Cardiac muscle cell (in vitro differentiated cells and primary cell): ENCODE data around the gene HRNR. TPM values are rescaled to one million over a fixed set of nuclear protein-coding genes. Genes with fewer than 3 reads are reported as not detected.
"Not testable (repeated sequence)": the region's sequence is repeated elsewhere in the genome, so short reads cannot be mapped to it uniquely, and the experiment has no call there.

Experiments used
- DNase-seq, 2 donors: peaks; one replicate each; pipeline versions ENCODE4 v3.0.0 to v3.0.0-alpha.2; 2010 to 2017; ENCODE audit warnings: low read depth in 1 of 2, low spot score in 1 of 2
- H3K27ac ChIP-seq: fragments of 200-600 bp; sonication (generic); 2 replicates; pipeline ENCODE4 v1.5.1; 2016
- H3K27me3 ChIP-seq: fragments of 200-600 bp; sonication (generic); 2 replicates; pipeline ENCODE4 v1.6.0; 2016; ENCODE audit warnings: control low read depth
- H3K36me3 ChIP-seq: fragments of 200-600 bp; sonication (generic); 2 replicates; pipeline ENCODE4 v1.5.1; 2016; ENCODE audit warnings: control low read depth
- H3K4me1 ChIP-seq: fragments of 200-600 bp; sonication (generic); 2 replicates; pipeline ENCODE4 v1.8.1; 2017; ENCODE audit warnings: low read depth, mild to moderate bottlenecking, mixed run types
- H3K4me3 ChIP-seq: fragments of 200-600 bp; sonication (generic); 2 replicates; pipeline ENCODE4 v1.5.1; 2016; ENCODE audit warnings: mild to moderate bottlenecking
- H3K9me3 ChIP-seq: fragments of 200-600 bp; sonication (generic); 2 replicates; pipeline ENCODE4 v1.5.1; 2017; ENCODE audit warnings: low read depth, mild to moderate bottlenecking, control low read depth
- polyA plus RNA-seq: library from polyadenylated mRNA; unstranded; fragments of >200 nt; fragmentation: Nextera tagmentation; extraction: Ambion mirVana; gene quantifications from 2 replicates; pipeline ENCODE4 v1.2.1, GENCODE V29; 2016
- total RNA-seq: library from RNA; depleted of rRNA; stranded (reverse); fragments of >200 nt; gene quantifications from 2 replicates; pipeline ENCODE4 v1.2.3, GENCODE V29; 2016
- TF ChIP-seq, protein P1 (sequence below): IDR thresholded peaks from 2 replicates; pipeline ENCODE4 v1.5.1; 2012; ENCODE audit warnings: low read depth, mild to moderate bottlenecking, low read length

Gene HRNR
- total and polyA plus RNA-seq, 2 experiments from 2014 or later = not detected

DNA sequence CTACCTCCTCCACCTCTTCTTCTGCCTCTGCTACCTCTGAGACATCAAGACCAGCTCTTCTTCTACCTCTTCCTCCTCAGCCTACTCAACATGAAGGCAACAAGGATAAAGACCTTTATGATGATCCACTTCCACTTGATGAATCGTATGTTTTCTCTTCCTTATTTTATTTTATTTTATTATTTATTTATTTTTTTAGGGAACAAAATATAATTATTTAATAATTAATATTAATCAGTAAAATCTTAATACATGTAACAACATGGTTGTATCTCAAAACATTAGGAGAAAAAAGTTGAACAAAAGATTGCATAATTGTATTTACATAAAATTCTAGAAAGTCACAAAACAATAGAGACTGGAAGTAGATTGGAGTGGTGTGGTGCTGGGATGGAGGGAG is 13.1 kb upstream of the HRNR start:
- no peak overlapping the region for H3K27ac ChIP-seq
- H3K27me3 ChIP-seq = no peaks in the 10 kb centered on the region
- H3K4me1 ChIP-seq = no peaks in the 10 kb centered on the region
- no peaks in the 10 kb centered on the region for H3K36me3 ChIP-seq
- TF ChIP-seq, protein P1, sequence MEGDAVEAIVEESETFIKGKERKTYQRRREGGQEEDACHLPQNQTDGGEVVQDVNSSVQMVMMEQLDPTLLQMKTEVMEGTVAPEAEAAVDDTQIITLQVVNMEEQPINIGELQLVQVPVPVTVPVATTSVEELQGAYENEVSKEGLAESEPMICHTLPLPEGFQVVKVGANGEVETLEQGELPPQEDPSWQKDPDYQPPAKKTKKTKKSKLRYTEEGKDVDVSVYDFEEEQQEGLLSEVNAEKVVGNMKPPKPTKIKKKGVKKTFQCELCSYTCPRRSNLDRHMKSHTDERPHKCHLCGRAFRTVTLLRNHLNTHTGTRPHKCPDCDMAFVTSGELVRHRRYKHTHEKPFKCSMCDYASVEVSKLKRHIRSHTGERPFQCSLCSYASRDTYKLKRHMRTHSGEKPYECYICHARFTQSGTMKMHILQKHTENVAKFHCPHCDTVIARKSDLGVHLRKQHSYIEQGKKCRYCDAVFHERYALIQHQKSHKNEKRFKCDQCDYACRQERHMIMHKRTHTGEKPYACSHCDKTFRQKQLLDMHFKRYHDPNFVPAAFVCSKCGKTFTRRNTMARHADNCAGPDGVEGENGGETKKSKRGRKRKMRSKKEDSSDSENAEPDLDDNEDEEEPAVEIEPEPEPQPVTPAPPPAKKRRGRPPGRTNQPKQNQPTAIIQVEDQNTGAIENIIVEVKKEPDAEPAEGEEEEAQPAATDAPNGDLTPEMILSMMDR = no peak
- H3K9me3 ChIP-seq = no peaks in the 10 kb centered on the region
- no peak for DNase-seq
- no peak overlapping the region for H3K4me3 ChIP-seq

DNA sequence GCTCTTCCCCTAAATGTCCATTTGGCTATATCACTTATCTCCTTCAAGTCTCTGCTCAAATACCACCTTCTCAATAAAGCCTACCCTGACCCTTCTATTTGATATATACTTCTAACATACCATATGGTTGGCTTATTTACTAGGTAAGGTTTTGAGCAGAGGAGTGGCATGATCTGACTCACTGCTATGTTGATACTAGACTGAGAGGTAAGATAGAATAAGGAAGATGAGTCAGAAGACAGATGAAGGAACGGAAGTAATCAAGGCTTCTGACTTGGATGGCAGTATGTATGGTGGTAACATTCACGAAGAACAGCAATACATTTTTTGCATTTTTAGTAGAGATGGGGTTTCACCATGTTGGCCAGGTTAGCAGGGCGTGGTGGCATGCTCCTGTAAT is 4.8 kb upstream of the HRNR start:
- H3K4me1 ChIP-seq = no peaks in the 10 kb centered on the region
- H3K36me3 ChIP-seq = no peaks in the 10 kb centered on the region
- no peak for DNase-seq
- no peaks in the 10 kb centered on the region for H3K27me3 ChIP-seq
- H3K27ac ChIP-seq = no peak overlapping the region
- H3K4me3 ChIP-seq = no peak overlapping the region
- TF ChIP-seq, protein P1 = no peak
- H3K9me3 ChIP-seq = no peaks in the 10 kb centered on the region

DNA sequence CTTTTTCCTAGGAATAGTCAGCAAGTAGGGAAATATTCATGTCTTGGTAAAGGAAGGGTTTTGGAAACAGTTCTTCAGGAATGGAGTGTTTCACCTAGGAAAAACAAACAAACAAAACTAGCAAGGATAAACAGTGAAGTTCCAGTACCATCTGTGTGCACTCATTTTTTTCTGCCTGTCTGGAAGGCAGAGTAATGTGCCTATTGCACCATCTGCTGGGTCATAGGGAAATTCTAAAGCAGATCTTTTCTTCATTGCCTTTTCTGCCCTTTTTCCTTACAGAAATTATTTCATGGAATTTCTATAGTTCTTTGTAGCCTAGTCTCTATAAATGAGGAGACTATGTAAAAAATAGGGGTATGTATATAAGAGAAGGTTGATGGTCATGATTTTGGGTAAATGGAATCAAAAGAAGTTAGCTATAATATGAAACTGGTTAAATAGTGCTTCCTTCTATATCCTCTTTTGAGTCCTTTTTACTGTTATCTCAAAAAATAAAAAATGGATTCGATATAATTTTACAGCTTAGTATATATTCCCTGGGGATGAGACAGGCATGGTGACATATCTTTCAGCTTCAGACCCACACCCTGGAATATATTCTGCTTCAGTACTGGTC is 3.4 kb upstream of the HRNR start:
- DNase-seq = peak in 1 of 2 donors; percentile 24

DNA sequence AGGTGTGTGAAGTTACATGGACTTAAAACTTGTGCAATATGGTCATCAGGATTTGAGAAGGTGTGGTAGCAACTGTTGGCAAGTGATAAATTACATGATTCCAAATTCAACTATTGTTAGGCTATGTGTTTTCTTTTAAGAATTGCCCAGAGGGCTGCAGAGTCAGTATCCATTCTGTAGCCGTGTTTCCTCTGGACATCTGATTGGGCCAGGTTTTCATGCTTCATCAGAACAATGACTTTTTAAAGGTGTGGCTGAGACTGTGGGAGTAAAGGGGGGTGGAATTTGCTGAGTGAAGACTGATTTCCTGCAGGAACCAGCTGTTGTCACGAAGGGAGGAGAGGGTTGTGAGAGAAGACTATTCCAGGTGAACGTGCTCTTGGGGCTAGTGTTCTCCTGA is 1.7 kb upstream of the HRNR start:
- Histone ChIP-seq H3K9me3 (no peaks in the 10 kb centered on the region), H3K36me3 (no peaks in the 10 kb centered on the region), H3K27ac (no peak overlapping the region), H3K4me3 (no peak overlapping the region), H3K27me3 (no peaks in the 10 kb centered on the region), H3K4me1 (no peaks in the 10 kb centered on the region)
- TF ChIP-seq, protein P1 = no peak
- no peak for DNase-seq

More for the DNA sequence above, 3.4 kb upstream of the HRNR start:
- H3K4me3 ChIP-seq = no peak overlapping the region
- H3K4me1 ChIP-seq = no peaks in the 10 kb centered on the region
- TF ChIP-seq, protein P1 = no peak
- H3K9me3 ChIP-seq = no peaks in the 10 kb centered on the region
- no peaks in the 10 kb centered on the region for H3K27me3 ChIP-seq
- no peak overlapping the region for H3K27ac ChIP-seq
- H3K36me3 ChIP-seq = no peaks in the 10 kb centered on the region

DNA sequence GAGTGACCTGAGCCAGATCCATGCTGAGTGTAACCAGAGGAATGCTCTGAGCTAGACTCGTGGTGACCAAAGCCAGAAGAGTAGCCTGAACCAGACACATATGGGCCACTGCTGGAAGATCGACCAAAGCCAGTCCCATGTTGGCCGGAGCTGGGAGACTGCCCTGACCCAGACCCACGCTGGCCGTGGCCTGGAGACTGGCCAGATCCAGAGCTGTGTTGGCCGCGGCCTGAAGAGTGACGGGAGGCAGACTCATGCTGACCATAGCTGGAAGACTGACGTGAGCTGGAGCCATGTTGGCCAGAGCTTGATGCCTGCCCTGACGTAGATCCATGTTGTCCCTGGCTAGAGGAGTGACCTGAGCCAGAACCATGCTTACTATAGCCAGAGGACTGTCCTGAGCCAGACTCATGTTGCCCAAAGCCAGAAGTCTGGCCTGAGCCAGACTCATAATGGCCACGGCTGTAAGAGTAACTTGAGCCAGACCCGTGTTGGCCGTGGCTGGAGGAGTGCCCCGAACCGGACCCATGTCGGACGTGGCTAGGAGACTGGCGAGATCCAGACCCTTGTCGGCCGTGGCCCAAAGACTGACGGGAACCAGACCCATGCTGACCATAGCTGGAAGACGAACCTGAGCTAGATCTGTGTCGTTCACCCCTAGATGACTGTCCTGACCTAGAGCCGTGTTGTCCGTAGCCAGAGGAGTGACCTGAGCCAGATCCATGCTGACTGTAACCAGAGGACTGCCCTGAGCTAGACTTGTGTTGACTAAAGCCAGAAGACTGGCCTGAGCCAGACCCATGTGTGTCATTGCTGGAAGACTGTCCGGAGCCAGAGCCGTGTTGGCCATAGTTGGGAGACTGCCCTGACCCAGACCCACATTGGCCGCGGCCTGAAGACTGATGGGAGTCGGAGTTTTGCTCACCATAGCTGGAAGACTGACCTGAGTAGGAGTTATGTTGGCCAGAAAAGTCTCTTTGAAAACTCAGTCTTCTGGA is 3.5 kb downstream of the HRNR start:
- TF ChIP-seq, protein P1 = no peak
- Histone ChIP-seq H3K4me3 (no peak overlapping the region), H3K9me3 (peaks cover 4% of the 10 kb centered on the region), H3K36me3 (no peaks in the 10 kb centered on the region), H3K4me1 (no peaks in the 10 kb centered on the region), H3K27me3 (no peaks in the 10 kb centered on the region), H3K27ac (no peak overlapping the region)
- no peak for DNase-seq

DNA sequence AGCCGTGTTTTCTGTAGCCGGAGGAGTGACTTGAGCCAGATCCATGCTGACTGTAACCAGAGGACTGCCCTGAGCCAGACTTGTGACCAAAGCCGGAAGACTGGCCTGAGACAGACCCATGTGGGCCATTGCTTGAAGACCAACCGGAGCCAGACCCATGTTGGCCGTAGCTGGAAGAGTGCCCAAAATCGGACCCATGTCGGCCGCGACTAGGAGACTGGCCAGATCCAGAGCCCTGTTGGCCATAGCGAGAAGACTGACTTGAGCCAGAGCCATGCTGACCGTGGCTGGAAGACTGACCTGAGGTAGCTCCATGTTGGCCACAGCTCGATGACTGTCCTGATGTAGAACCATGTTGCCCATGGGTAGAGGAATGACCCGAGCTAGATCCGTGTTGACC is 4.6 kb downstream of the HRNR start:
- H3K9me3 ChIP-seq, H3K4me1 ChIP-seq, H3K4me3 ChIP-seq, H3K27me3 ChIP-seq, DNase-seq, H3K27ac ChIP-seq, H3K36me3 ChIP-seq: not testable (repeated sequence)
